ENCODE results near the gene SRXN1. TPM values are rescaled to one million over a fixed set of nuclear protein-coding genes. Genes with fewer than 3 reads are reported as not detected.
A peak's percentile ranks its signal among the peaks of the same experiment; 100 is the strongest.

SRXN1 gene
- total RNA-seq, 2 donors from 2014 or later = 21.1 to 21.9 TPM

- intact Hi-C loops (cut with DNase I, micrococcal nuclease) = no loop called here
- no peak for ATAC-seq
- no peak for DNase-seq
Observed at GRCh38 chr20:676967-677366, 24.0 kb upstream of the SRXN1 start.

- DNase-seq (no peak), ATAC-seq (no peak)
- intact Hi-C loops (cut with DNase I, micrococcal nuclease) = no loop called here
Observed at GRCh38 chr20:676315-676937, 23.4 kb upstream of the SRXN1 start.

GRCh38 chr20:675453-676314 is 22.7 kb upstream of the SRXN1 start, which contains the start of gene SCRT2:
Gene SCRT2, minus strand, starts transcription at chr20:675802. Its CDS starts 201 bp downstream, at chr20:675601.
- DNase-seq (peak; percentile 44 to 86), ATAC-seq (peak; percentile 98)
- intact Hi-C loops (cut with DNase I, micrococcal nuclease) = no loop called here

GRCh38 chr20:675033-675452 is 22.0 kb upstream of the SRXN1 start:
- intact Hi-C loops (cut with DNase I, micrococcal nuclease) = no loop called here
- ATAC-seq (no peak), DNase-seq (no peak)

GRCh38 chr20:673603-674001 is 20.6 kb upstream of the SRXN1 start:
- DNase-seq (no peak), ATAC-seq (no peak)
- intact Hi-C loops (cut with DNase I, micrococcal nuclease) = no loop called here

- DNase-seq = no peak
- intact Hi-C loops (cut with DNase I, micrococcal nuclease) = no loop called here
- ATAC-seq = no peak
Observed at GRCh38 chr20:672963-673602, 20.1 kb upstream of the SRXN1 start.

GRCh38 chr20:671252-672030 is 18.4 kb upstream of the SRXN1 start:
- DNase-seq (no peak), ATAC-seq (no peak)
- intact Hi-C loops (cut with DNase I, micrococcal nuclease) = no loop called here

- ATAC-seq (no peak), DNase-seq (no peak)
- intact Hi-C loops (cut with DNase I, micrococcal nuclease) = no loop called here
Observed at GRCh38 chr20:669573-669972, 16.6 kb upstream of the SRXN1 start.

- ATAC-seq (no peak), DNase-seq (no peak)
- intact Hi-C loops (cut with DNase I, micrococcal nuclease) = no loop called here
Observed at GRCh38 chr20:668638-669037, 15.6 kb upstream of the SRXN1 start.

GRCh38 chr20:668050-668449 is 15.1 kb upstream of the SRXN1 start:
- intact Hi-C loops (cut with DNase I, micrococcal nuclease) = no loop called here
- ATAC-seq (no peak), DNase-seq (no peak)

- intact Hi-C loops (cut with DNase I, micrococcal nuclease) = no loop called here
- peak in 1 of 2 donors; percentile 67 for DNase-seq
- peak; percentile 44 for ATAC-seq
Observed at GRCh38 chr20:667351-668034, 14.5 kb upstream of the SRXN1 start.

GRCh38 chr20:666877-667276 is 13.9 kb upstream of the SRXN1 start:
- intact Hi-C loops (cut with DNase I, micrococcal nuclease) = no loop called here
- no peak for ATAC-seq
- DNase-seq = no peak

- intact Hi-C loops (cut with DNase I, micrococcal nuclease) = no loop called here
- DNase-seq (no peak), ATAC-seq (no peak)
Observed at GRCh38 chr20:665276-665675, 12.3 kb upstream of the SRXN1 start.

GRCh38 chr20:664576-664975 is 11.6 kb upstream of the SRXN1 start:
- intact Hi-C loops (cut with DNase I, micrococcal nuclease) = no loop called here
- ATAC-seq (no peak), DNase-seq (no peak)

GRCh38 chr20:664151-664550 is 11.2 kb upstream of the SRXN1 start:
- no peak for DNase-seq
- intact Hi-C loops (cut with DNase I, micrococcal nuclease) = no loop called here
- no peak for ATAC-seq

GRCh38 chr20:663315-664090 is 10.5 kb upstream of the SRXN1 start:
- DNase-seq = no peak
- ATAC-seq = no peak
- intact Hi-C loops (cut with DNase I, micrococcal nuclease) = no loop called here

- DNase-seq (no peak), ATAC-seq (no peak)
- intact Hi-C loops (cut with DNase I, micrococcal nuclease) = no loop called here
Observed at GRCh38 chr20:662277-663192, 9.5 kb upstream of the SRXN1 start.

Data from left colon (tissue), 2 donors.